ENCODE results near the gene SUCLG2. TPM values are rescaled to one million over a fixed set of nuclear protein-coding genes. Genes with fewer than 3 reads are reported as not detected.

Gene SUCLG2
- total and polyA plus RNA-seq, 10 of the 15 experiments (the other 5 are each of a cell fraction or from before 2014, with no cell fraction given): 17.8 to 50.9 (median 37.2) TPM

DNA sequence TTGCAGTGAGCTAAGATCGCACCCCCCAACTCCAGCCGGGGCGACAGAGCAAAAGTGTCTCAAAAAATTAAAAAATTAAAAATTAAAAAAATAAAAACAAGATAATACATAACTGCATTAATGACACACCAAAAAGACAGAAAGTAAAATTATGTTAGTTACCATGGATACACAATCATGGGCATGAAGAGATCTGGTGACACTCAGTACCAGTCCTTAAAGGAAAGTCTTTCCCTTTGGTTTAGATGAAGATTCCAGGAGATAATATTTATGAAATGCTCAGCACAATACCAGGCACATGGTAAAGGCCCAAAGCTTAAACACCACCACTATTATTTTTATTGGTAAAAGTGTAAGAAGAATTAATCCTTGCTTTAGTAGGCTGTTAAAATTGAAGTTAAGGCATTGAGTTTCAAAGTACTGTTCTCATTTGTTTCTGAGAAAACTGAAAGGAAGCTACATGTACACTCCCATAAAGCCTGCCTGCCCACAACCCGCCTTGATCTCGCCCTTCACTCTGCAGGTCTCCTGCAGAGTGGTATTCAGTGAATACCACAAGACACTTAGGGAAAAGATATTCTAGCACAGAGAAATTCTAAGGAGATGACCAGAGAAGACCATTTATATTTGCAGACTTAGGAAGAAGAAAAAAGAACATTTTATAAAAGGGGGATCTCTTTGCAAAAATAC is 52.3 kb downstream of the SUCLG2 start:
- ChIA-PET RAD21 (ENCODE audit: unreplicated experiment) (no interaction called here), POLR2A (no interaction called here), SMC1A (ENCODE audit: uncharacterized antibody, unreplicated experiment) (no interaction called here), CTCF (interaction anchor here (0.6 to 1.5 kb wide), 2 partner anchors 10 to 15 kb away, joined by 3 read pairs; no protein-coding TSS in a partner anchor)
- H3K4me1 ChIP-seq (ENCODE audit: control insufficient read depth, insufficient read depth, low read length): peaks cover 3% of the 10 kb centered on the region; the same call in 1 of the 2 replicates
- H2AFZ ChIP-seq (ENCODE audit: control insufficient read depth, low read depth, low read length): no peak overlapping the region
- in situ Hi-C loops (cut with MboI): no loop called here
- TF ChIP-seq, protein P1, sequence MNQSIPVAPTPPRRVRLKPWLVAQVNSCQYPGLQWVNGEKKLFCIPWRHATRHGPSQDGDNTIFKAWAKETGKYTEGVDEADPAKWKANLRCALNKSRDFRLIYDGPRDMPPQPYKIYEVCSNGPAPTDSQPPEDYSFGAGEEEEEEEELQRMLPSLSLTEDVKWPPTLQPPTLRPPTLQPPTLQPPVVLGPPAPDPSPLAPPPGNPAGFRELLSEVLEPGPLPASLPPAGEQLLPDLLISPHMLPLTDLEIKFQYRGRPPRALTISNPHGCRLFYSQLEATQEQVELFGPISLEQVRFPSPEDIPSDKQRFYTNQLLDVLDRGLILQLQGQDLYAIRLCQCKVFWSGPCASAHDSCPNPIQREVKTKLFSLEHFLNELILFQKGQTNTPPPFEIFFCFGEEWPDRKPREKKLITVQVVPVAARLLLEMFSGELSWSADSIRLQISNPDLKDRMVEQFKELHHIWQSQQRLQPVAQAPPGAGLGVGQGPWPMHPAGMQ (IDR thresholded peaks at IDR 0.05; ENCODE audit: borderline replicate concordance): no peak
- TF ChIP-seq IKZF1 (conservative IDR thresholded peaks at IDR 0.05) (no peak), POU2F2 (IDR thresholded peaks at IDR 0.05; ENCODE audit: borderline replicate concordance, low read depth, low read length) (no peak), SMAD5 (IDR thresholded peaks at IDR 0.05; ENCODE audit: low read depth) (no peak), ESRRA (IDR thresholded peaks at IDR 0.05; ENCODE audit: low read length) (no peak), SIN3A (IDR thresholded peaks at IDR 0.05; ENCODE audit: low read depth, low read length) (no peak), STAT3 (IDR thresholded peaks at IDR 0.05; ENCODE audit: low read depth, low read length) (no peak), ASH2L (IDR thresholded peaks at IDR 0.05; ENCODE audit: borderline replicate concordance, low read depth) (no peak)
- TF ChIP-seq, protein P2, sequence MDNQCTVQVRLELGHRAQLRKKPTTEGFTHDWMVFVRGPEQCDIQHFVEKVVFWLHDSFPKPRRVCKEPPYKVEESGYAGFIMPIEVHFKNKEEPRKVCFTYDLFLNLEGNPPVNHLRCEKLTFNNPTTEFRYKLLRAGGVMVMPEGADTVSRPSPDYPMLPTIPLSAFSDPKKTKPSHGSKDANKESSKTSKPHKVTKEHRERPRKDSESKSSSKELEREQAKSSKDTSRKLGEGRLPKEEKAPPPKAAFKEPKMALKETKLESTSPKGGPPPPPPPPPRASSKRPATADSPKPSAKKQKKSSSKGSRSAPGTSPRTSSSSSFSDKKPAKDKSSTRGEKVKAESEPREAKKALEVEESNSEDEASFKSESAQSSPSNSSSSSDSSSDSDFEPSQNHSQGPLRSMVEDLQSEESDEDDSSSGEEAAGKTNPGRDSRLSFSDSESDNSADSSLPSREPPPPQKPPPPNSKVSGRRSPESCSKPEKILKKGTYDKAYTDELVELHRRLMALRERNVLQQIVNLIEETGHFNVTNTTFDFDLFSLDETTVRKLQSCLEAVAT (IDR thresholded peaks at IDR 0.05): no peak
- TF ChIP-seq, protein P3, sequence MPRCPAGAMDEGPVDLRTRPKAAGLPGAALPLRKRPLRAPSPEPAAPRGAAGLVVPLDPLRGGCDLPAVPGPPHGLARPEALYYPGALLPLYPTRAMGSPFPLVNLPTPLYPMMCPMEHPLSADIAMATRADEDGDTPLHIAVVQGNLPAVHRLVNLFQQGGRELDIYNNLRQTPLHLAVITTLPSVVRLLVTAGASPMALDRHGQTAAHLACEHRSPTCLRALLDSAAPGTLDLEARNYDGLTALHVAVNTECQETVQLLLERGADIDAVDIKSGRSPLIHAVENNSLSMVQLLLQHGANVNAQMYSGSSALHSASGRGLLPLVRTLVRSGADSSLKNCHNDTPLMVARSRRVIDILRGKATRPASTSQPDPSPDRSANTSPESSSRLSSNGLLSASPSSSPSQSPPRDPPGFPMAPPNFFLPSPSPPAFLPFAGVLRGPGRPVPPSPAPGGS (IDR thresholded peaks at IDR 0.05; ENCODE audit: borderline replicate concordance, insufficient read depth, low read depth, low read length, poor library complexity, severe bottlenecking): no peak
- TF ChIP-seq, protein P4, sequence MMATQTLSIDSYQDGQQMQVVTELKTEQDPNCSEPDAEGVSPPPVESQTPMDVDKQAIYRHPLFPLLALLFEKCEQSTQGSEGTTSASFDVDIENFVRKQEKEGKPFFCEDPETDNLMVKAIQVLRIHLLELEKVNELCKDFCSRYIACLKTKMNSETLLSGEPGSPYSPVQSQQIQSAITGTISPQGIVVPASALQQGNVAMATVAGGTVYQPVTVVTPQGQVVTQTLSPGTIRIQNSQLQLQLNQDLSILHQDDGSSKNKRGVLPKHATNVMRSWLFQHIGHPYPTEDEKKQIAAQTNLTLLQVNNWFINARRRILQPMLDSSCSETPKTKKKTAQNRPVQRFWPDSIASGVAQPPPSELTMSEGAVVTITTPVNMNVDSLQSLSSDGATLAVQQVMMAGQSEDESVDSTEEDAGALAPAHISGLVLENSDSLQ (IDR thresholded peaks at IDR 0.05): no peak
- TF ChIP-seq, protein P5, sequence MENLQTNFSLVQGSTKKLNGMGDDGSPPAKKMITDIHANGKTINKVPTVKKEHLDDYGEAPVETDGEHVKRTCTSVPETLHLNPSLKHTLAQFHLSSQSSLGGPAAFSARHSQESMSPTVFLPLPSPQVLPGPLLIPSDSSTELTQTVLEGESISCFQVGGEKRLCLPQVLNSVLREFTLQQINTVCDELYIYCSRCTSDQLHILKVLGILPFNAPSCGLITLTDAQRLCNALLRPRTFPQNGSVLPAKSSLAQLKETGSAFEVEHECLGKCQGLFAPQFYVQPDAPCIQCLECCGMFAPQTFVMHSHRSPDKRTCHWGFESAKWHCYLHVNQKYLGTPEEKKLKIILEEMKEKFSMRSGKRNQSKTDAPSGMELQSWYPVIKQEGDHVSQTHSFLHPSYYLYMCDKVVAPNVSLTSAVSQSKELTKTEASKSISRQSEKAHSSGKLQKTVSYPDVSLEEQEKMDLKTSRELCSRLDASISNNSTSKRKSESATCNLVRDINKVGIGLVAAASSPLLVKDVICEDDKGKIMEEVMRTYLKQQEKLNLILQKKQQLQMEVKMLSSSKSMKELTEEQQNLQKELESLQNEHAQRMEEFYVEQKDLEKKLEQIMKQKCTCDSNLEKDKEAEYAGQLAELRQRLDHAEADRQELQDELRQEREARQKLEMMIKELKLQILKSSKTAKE (IDR thresholded peaks at IDR 0.05; ENCODE audit: low read depth, poor library complexity, severe bottlenecking): no peak
- H3K27ac ChIP-seq (ENCODE audit: control insufficient read depth, insufficient read depth): no peak overlapping the region
- no peak overlapping the region for H3K4me3 ChIP-seq
- WGBS (ENCODE audit: insufficient coverage, insufficient replicate concordance, low lambda C conversion rate, missing lambda C conversion rate): 94% methylated on average over 5 of the region's 5 CpGs
- BruUV-seq (replicated peaks): no TSS peak
- no peaks in the 10 kb centered on the region for H4K20me1 ChIP-seq (ENCODE audit: control insufficient read depth, insufficient read depth)
- H3K9me3 ChIP-seq (replicated peaks; ENCODE audit: control insufficient read depth, insufficient read depth, low read length): no peaks in the 10 kb centered on the region
- peaks cover 1% of the 10 kb centered on the region; the same call in 1 of the 2 replicates for H3K79me2 ChIP-seq (ENCODE audit: control insufficient read depth, insufficient read depth, low read length)
- ATAC-seq (no peak), DNase-seq (ENCODE audit: low read depth, low spot score) (no peak), FAIRE-seq (no peak)
- no peaks in the 10 kb centered on the region for H3K27me3 ChIP-seq (replicated peaks in 1 of 2; ENCODE audit: control insufficient read depth in 2 of 2, insufficient read depth in 2 of 2, low read length in 1 of 2)
- H3K36me3 ChIP-seq (ENCODE audit: control insufficient read depth in 2 of 2, insufficient read depth in 2 of 2, low read length in 1 of 2): peaks cover 0 to 15% of the 10 kb centered on the region in 2 experiments; a peak in 2 of 4 replicates
- H3K4me2 ChIP-seq (ENCODE audit: control insufficient read depth, insufficient read depth): no peak overlapping the region
- intact Hi-C loops (cut with micrococcal nuclease; ENCODE audit: unreplicated experiment): no loop called here
- H3K9ac ChIP-seq (ENCODE audit: control insufficient read depth, insufficient read depth, low read length): no peak overlapping the region
